Activated T-helper 1 cell treated with anti-CD3 and anti-CD28 coated beads, Interleukin-12 subunit alpha, Interleukin-12 subunit beta, Interleukin-2, Interleukin-4 antibody, amounts not matched to agents 30 ng/mL and 10 ng/mL and 1 ng/mL, durations not matched to agents 14 hours and 24 hours and 36 hours (primary cell): Measurements from ENCODE around the gene ROCK2. TPM values are rescaled to one million over a fixed set of nuclear protein-coding genes. Genes with fewer than 3 reads are reported as not detected.

Experiments used
- DNase-seq: peaks from one replicate; pipeline ENCODE4 v3.0.0; 2021; ENCODE audit warnings: low spot score
- H3K27ac Mint-ChIP-seq: one replicate; pipeline ENCODE4 v1.8.0; 2021; ENCODE audit warnings: mild to moderate bottlenecking, mixed read lengths
- H3K27me3 Mint-ChIP-seq: one replicate; pipeline ENCODE4 v1.8.0; 2022; ENCODE audit warnings: mild to moderate bottlenecking, moderate library complexity, mixed read lengths; ENCODE audit not compliant: insufficient read depth
- H3K36me3 Mint-ChIP-seq: one replicate; pipeline ENCODE4 v1.8.0; 2021; ENCODE audit warnings: low read depth, mixed read lengths
- H3K4me1 Mint-ChIP-seq: one replicate; pipeline ENCODE4 v1.8.0; 2021; ENCODE audit warnings: low read depth, mixed read lengths
- H3K4me3 Mint-ChIP-seq: one replicate; pipeline ENCODE4 v1.8.0; 2021; ENCODE audit warnings: mild to moderate bottlenecking, moderate library complexity, mixed read lengths
- H3K9me3 Mint-ChIP-seq: one replicate; pipeline ENCODE4 v1.8.0; 2021; ENCODE audit warnings: mixed read lengths
- intact Hi-C: fragments of 100-400 bp; cut with micrococcal nuclease; formaldehyde crosslinking; loops from one replicate; pipeline ENCODE4 v1.15.1; 2024
- total RNA-seq: library from RNA; stranded (reverse); gene quantifications from 2 replicates; pipeline ENCODE4 v1.2.3, GENCODE V29; 2022

Gene ROCK2
- total RNA-seq: 20.5 and 21.7 TPM in 2 replicates

DNA sequence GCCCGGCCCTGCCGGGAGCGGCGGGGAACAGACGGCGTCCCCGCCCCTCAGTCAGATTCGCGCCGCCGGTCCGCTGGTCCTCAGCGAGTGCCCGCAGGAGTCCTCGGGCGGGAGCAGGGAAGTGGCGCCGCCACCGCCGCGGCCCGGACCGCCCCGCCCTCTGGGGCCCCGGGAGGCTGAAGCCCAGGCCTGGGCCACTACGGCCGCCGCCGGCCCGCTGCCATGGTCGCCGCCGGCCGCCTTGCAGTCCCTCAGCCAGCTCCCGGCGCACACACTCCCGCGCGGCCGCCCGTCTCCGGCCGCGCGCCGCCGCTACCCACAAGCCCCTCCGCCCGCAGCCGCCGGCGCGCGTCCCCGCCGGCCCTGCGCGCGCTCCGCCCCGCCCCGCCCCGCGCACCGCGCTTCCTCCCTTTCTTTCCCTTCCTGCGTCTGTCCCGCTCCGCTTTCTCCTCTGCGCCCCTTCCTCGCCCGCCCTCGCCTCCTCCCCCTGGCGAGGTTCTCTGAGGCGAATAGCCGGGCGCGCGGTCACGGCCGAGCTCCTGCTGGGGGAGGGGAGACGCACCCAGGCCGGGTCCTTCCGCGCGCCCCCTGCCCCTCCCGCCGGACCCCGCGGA lies at the start of gene ROCK2:
Gene ROCK2, minus strand, starts transcription at position 295 of the 614 bp plus-strand sequence. CDS start 500 bp downstream, outside the sequence.
- peaks cover 5% of the 10 kb centered on the region for H3K36me3 Mint-ChIP-seq
- peaks cover 35% of the 10 kb centered on the region for H3K4me1 Mint-ChIP-seq
- peak within 1 kb of the TSS; percentile 99 for H3K4me3 Mint-ChIP-seq
- peaks cover 14% of the 10 kb centered on the region for H3K27me3 Mint-ChIP-seq
- no peaks in the 10 kb centered on the region for H3K9me3 Mint-ChIP-seq
- intact Hi-C loops: loop anchor here (1.0 to 10.0 kb wide), 7 partner anchors 72 to 1373 kb away; partner anchors contain the start of genes SLC66A3 and TRIB2
- peak; percentile 62 for DNase-seq
- peak within 1 kb of the TSS; percentile 95 for H3K27ac Mint-ChIP-seq

DNA sequence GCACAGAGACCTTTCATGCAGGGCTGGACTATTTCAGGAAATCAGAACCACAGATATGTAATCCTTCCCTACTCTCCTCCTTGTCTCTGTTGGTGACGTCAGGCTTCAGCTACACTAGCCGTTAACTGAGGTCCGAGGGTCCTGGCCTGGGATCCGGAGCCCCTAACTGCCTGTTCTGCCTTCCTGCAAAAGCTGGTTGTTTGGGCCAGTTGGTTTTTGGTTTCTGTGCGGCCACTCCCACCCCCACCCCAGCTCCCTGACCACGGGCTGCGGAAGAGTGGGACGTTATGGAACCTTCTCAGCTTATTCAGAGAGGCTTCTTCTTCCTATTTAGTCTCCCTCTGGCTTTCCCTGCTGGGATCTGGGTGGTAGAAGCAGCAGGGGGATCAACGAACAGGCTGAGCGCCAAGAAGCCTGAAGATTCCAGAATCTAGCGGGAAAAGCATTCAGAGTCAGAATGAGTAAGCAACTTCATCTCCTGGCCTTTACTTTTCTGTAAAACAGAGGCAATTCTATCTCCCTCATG lies 49.3 kb upstream of the ROCK2 start:
- no peaks in the 10 kb centered on the region for H3K4me1 Mint-ChIP-seq
- peaks cover 2% of the 10 kb centered on the region for H3K27me3 Mint-ChIP-seq
- H3K9me3 Mint-ChIP-seq: no peaks in the 10 kb centered on the region
- intact Hi-C loops: no loop called here
- no peak for DNase-seq
- no peak overlapping the region for H3K27ac Mint-ChIP-seq
- no peak overlapping the region for H3K4me3 Mint-ChIP-seq
- no peaks in the 10 kb centered on the region for H3K36me3 Mint-ChIP-seq

DNA sequence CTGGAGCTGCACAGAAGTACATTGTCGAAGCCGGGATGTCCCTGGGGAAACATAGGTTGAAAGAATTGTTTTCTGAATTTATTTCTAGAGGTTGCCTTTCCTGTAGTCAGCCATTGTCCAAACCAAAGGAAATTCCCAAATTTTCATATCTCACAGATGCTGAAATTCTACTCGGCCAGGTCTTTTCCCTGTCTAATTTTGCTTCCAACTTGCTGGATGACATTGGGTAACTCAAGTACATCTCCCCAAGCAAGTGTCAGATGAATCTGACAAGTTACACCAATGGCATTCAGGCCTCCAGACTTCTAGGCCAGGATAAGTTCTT lies 47.5 kb upstream of the ROCK2 start:
- no peaks in the 10 kb centered on the region for H3K36me3 Mint-ChIP-seq
- H3K27me3 Mint-ChIP-seq: peaks cover 2% of the 10 kb centered on the region
- H3K27ac Mint-ChIP-seq: no peak overlapping the region
- no peaks in the 10 kb centered on the region for H3K4me1 Mint-ChIP-seq
- intact Hi-C loops: no loop called here
- no peak overlapping the region for H3K4me3 Mint-ChIP-seq
- DNase-seq: no peak
- H3K9me3 Mint-ChIP-seq: no peaks in the 10 kb centered on the region

DNA sequence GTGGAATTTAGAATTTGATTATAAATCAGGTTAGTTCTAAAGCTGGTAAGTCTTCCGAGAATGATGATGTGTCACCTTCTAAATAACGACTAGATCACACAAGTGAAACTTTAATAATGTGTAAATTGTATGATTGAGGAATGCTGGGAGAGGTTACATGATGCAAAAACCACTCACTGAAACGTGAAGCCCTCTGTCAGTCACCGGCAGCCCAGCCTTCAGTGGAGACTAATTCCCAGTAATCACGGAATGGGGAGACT lies 45.9 kb upstream of the ROCK2 start:
- no peaks in the 10 kb centered on the region for H3K4me1 Mint-ChIP-seq
- no peak for DNase-seq
- H3K9me3 Mint-ChIP-seq: no peaks in the 10 kb centered on the region
- H3K27ac Mint-ChIP-seq: no peak overlapping the region
- no peak overlapping the region for H3K4me3 Mint-ChIP-seq
- peaks cover 2% of the 10 kb centered on the region for H3K27me3 Mint-ChIP-seq
- no peaks in the 10 kb centered on the region for H3K36me3 Mint-ChIP-seq
- intact Hi-C loops: no loop called here

DNA sequence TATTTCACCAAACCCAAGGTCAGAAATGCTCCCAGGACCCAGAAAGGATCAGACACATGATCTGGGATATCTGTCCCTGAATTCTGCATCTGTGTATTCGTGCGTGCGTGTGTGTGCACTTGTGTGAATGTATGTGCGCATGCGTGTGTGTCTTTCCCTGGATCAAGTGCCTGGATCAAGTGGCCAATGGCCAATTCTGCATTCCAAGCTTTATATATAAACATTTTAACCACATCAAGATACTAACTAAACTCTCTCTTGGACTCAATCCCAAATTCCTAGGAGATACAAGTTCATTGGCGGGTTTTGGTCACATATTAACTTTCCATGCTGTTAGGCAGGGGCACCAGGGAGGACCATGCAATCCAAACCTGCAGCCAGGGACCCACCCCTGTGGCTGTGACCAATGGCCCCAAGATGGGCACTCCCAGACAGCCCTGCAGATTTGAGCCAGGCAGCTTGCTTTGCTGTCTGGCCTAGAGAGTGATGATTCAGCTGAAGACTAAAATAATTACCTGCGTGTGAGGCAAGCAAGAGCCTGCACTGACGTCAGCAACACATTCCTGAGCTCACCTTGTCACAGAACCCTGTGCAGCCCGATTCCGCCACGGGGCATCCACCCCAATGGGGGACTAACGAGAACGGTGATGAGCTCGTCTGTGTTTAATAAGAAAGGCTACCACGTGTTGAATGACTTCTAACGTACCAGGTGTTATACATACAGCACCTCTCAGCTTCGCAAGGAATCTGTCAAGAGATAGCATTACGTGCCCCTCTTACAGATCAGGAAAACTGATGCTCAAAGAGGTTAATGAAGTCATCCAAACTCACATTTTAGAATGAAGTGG lies 45.3 kb upstream of the ROCK2 start:
- intact Hi-C loops: no loop called here
- no peaks in the 10 kb centered on the region for H3K9me3 Mint-ChIP-seq
- no peak overlapping the region for H3K4me3 Mint-ChIP-seq
- no peaks in the 10 kb centered on the region for H3K4me1 Mint-ChIP-seq
- H3K36me3 Mint-ChIP-seq: no peaks in the 10 kb centered on the region
- no peak overlapping the region for H3K27ac Mint-ChIP-seq
- DNase-seq: no peak
- H3K27me3 Mint-ChIP-seq: peaks cover 2% of the 10 kb centered on the region

DNA sequence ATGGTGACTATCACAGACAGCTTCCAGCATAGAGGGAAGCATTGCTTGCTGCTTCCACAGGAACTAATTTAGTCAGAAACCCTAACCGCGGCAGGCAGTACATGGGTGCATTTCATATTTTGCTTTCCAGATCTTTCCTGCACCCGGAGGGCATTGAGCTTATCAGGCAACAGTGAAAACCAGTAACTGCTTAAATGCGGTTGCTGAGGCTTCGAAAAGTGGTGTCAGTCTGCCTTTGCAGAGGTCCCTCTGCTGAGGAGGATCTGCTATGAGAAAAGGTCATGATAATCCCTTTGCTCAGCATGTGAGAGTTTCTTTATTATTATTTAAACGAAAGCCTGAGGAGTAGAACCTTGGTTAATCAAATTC lies 44.6 kb upstream of the ROCK2 start:
- H3K36me3 Mint-ChIP-seq: no peaks in the 10 kb centered on the region
- DNase-seq: no peak
- H3K27ac Mint-ChIP-seq: no peak overlapping the region
- H3K4me3 Mint-ChIP-seq: no peak overlapping the region
- intact Hi-C loops: no loop called here
- peaks cover 2% of the 10 kb centered on the region for H3K27me3 Mint-ChIP-seq
- H3K9me3 Mint-ChIP-seq: no peaks in the 10 kb centered on the region
- no peaks in the 10 kb centered on the region for H3K4me1 Mint-ChIP-seq

DNA sequence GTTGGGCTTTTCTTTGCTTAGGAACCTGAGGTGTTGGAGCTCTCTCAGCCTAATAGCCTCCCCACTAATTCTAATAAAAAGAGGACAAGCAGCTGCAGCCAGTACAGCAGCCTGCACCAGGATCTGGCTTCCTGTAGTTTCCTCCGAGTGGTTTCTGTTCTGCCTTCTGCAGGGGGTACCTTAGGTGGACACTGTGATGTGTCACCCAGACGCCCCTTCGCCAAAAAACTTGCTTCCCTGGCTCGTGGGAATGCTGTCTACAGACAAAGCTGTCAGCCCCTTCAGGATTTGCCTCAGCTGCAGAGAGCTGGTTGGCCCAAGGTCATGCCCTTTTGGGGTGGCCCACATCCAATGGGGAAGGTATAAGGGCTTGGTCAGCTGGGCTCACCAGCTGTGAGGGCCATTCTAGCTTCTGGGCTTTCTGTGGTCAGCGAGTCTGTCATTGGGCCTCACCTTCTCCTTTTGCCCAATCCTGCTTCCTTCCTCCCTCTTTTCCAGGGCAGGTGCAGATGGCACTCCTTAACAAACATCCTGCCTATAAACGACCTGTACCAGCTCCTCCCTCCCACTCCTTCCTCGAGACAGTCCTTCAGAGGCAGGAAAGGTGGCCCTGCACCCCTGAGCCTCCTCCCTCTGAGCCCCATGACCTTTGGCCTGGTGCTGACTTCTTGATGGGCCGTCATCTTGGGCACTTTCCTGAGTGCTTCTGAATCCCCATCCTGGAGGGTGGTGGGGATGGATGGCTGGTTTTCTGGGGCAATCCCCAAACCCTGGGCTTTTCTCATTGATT lies 44.0 kb upstream of the ROCK2 start:
- intact Hi-C loops: no loop called here
- no peaks in the 10 kb centered on the region for H3K36me3 Mint-ChIP-seq
- no peak overlapping the region for H3K27ac Mint-ChIP-seq
- H3K9me3 Mint-ChIP-seq: no peaks in the 10 kb centered on the region
- H3K4me3 Mint-ChIP-seq: no peak overlapping the region
- no peaks in the 10 kb centered on the region for H3K4me1 Mint-ChIP-seq
- no peak for DNase-seq
- peaks cover 2% of the 10 kb centered on the region for H3K27me3 Mint-ChIP-seq

DNA sequence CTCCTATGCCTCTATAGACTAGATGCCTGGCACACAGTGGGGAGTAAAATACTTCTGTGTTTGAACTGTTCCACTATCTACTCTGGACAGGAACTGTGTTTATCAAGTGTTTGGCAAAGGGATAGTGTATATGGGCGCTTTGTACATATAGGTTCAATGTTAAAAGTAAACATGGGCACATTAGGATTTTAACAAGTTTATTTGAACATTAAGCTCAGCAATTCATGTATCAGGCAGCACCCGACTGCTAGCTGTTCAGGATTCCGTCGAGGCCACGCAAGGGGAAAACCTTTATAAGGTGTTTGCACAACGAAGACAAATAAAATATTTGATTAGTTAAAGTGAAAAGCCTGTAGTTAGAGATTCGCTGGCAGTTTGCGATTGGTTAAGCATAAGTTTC lies 43.4 kb upstream of the ROCK2 start:
- no peak overlapping the region for H3K4me3 Mint-ChIP-seq
- DNase-seq: no peak
- no peaks in the 10 kb centered on the region for H3K9me3 Mint-ChIP-seq
- H3K4me1 Mint-ChIP-seq: no peaks in the 10 kb centered on the region
- H3K27ac Mint-ChIP-seq: no peak overlapping the region
- intact Hi-C loops: no loop called here
- peaks cover 2% of the 10 kb centered on the region for H3K27me3 Mint-ChIP-seq
- no peaks in the 10 kb centered on the region for H3K36me3 Mint-ChIP-seq

DNA sequence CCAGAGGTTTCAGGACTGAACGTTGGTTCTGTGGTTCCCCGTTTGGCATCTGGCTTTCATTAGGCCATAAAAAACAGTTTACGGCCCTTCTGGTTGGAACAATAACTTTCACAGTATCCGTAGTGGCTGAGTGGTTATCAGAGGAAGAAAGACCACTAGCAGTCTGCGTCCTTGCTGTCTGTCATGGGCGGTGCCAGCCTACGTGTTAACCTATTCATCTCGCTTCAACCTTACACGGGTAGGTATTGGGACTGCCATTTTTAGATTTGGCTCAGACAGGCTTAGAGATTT lies 42.6 kb upstream of the ROCK2 start:
- intact Hi-C loops: no loop called here
- no peak for DNase-seq
- no peak overlapping the region for H3K4me3 Mint-ChIP-seq
- H3K4me1 Mint-ChIP-seq: no peaks in the 10 kb centered on the region
- H3K27me3 Mint-ChIP-seq: peaks cover 2% of the 10 kb centered on the region
- no peaks in the 10 kb centered on the region for H3K36me3 Mint-ChIP-seq
- H3K27ac Mint-ChIP-seq: no peak overlapping the region
- H3K9me3 Mint-ChIP-seq: no peaks in the 10 kb centered on the region

DNA sequence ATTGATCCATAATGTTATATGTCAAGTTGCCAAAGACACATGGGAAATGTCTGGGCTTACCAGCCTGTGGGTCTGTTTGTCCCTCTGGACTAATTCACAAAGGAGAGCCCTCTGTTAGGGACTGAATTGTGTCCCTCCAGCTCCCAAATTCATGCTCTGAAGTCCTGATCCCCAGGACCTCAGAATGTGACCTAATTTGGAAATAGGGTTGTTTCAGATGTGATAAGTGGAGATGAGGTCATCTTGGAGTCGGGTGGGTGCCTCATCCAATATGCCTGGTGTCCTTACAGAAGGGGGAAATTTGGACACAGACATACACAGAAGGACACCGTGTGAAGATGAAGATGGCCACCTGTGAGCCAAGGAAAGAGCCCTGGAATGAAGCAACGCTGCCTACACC lies 41.4 kb upstream of the ROCK2 start:
- no peaks in the 10 kb centered on the region for H3K36me3 Mint-ChIP-seq
- no peak for DNase-seq
- peaks cover 2% of the 10 kb centered on the region for H3K27me3 Mint-ChIP-seq
- H3K9me3 Mint-ChIP-seq: no peaks in the 10 kb centered on the region
- H3K4me1 Mint-ChIP-seq: no peaks in the 10 kb centered on the region
- intact Hi-C loops: no loop called here
- H3K4me3 Mint-ChIP-seq: no peak overlapping the region
- no peak overlapping the region for H3K27ac Mint-ChIP-seq

DNA sequence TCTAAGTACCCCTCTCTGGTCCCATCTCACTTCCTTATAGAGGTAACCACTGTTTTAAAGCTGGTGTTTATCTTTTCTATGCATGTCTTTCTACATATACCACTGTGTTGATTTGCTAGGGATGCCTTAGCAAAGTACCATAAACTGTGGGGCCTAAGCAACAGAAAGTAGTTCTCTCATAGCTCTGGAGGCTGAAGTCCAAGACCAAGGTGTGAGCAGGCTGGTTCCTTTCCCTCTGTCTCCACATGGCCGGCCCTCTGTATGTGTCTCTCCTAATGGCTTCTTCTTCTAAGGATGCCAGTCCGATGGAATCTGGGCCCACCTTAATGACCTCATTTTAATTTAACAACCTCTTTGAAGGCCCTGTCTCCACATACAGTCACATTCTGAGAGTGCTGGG lies 40.8 kb upstream of the ROCK2 start:
- no peaks in the 10 kb centered on the region for H3K36me3 Mint-ChIP-seq
- H3K4me3 Mint-ChIP-seq: no peak overlapping the region
- H3K4me1 Mint-ChIP-seq: no peaks in the 10 kb centered on the region
- no peaks in the 10 kb centered on the region for H3K9me3 Mint-ChIP-seq
- no peak for DNase-seq
- peaks cover 2% of the 10 kb centered on the region for H3K27me3 Mint-ChIP-seq
- no peak overlapping the region for H3K27ac Mint-ChIP-seq
- intact Hi-C loops: no loop called here

DNA sequence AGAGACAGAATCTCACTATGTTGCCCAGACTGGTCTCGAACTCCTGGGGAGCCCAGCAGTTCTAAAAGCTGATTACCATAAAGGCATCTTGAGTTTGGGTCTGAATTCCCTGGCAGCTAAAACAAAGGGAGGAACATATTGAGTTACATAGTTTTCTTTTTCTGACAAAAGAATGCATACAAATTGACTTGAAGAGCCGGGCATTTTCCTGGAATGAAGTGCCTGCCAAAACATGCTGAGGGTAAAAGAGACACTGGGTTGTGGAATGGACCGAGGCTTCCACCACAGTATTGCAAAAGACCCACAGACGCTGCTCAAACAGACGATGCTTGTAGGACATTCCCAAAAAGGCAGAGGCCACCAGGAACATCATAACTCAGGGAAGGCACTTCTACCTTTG lies 35.1 kb upstream of the ROCK2 start:
- intact Hi-C loops: no loop called here
- Mint-ChIP-seq H3K36me3 (no peaks in the 10 kb centered on the region), H3K27me3 (no peaks in the 10 kb centered on the region)

DNA sequence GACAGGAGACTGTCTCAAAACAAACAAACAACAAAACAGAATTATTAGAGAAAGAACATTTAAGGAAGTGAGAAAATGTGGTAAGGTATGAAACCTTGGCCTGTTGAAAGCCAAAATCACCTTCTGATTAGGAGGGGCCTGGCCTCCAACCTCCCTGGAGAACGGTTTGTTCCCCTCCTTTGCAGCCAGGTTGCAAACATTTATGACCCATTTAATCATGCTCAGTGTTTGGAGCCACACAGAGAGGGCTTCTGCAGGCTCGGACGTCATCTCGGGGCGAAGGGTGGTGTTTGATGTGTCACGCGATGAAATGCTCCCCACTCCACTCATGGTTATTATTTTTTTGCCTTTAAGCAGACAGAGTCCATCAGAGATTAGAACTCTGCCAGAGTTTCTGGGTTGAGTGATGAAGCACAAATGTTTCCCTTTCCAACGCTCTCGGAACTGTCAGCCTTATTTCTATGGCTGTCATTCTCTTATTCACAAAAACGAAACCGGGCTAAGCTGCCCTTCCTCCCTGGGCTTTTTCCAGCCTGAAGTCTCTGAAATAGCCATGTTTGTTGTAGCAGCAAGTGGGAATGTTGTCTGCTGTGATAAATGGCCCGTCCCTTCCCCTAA lies 33.6 kb upstream of the ROCK2 start:
- no peak overlapping the region for H3K4me3 Mint-ChIP-seq
- H3K9me3 Mint-ChIP-seq: no peaks in the 10 kb centered on the region
- H3K27ac Mint-ChIP-seq: no peak overlapping the region
- H3K36me3 Mint-ChIP-seq: no peaks in the 10 kb centered on the region
- DNase-seq: no peak
- H3K27me3 Mint-ChIP-seq: no peaks in the 10 kb centered on the region
- H3K4me1 Mint-ChIP-seq: no peaks in the 10 kb centered on the region
- intact Hi-C loops: no loop called here

More for the DNA sequence above, 35.1 kb upstream of the ROCK2 start:
- no peaks in the 10 kb centered on the region for H3K4me1 Mint-ChIP-seq
- no peak for DNase-seq
- H3K4me3 Mint-ChIP-seq: no peak overlapping the region
- no peaks in the 10 kb centered on the region for H3K9me3 Mint-ChIP-seq
- H3K27ac Mint-ChIP-seq: no peak overlapping the region
